ENCODE data around the gene NRCAM.

NRCAM gene

DNA sequence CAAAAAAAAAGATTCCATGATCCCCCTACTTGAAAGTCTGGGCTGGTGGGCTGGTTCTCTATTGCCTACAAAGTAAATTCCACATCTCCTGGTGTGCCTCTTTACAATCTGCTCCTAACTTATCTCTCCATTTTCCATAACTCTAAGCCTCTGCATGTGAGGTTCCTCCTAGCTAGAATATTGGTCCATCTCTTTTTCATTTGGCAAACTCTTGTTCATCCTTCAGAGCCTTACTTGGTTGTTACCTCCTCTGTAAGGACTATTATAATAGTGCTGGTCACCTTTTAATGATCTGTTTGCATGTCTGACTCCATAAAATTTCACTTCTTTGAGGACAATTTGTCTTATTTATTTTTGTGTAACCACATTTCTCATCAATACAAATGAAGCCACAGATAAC is 1.6 kb upstream of the NRCAM start:
- no peak for DNase-seq

- DNase-seq: no peak
Measured at GRCh38 chr7:108456845-108457540, 757 bp upstream of the NRCAM start.

GRCh38 chr7:108455551-108455997 is 662 bp downstream of the NRCAM start:
- DNase-seq: no peak

DNA sequence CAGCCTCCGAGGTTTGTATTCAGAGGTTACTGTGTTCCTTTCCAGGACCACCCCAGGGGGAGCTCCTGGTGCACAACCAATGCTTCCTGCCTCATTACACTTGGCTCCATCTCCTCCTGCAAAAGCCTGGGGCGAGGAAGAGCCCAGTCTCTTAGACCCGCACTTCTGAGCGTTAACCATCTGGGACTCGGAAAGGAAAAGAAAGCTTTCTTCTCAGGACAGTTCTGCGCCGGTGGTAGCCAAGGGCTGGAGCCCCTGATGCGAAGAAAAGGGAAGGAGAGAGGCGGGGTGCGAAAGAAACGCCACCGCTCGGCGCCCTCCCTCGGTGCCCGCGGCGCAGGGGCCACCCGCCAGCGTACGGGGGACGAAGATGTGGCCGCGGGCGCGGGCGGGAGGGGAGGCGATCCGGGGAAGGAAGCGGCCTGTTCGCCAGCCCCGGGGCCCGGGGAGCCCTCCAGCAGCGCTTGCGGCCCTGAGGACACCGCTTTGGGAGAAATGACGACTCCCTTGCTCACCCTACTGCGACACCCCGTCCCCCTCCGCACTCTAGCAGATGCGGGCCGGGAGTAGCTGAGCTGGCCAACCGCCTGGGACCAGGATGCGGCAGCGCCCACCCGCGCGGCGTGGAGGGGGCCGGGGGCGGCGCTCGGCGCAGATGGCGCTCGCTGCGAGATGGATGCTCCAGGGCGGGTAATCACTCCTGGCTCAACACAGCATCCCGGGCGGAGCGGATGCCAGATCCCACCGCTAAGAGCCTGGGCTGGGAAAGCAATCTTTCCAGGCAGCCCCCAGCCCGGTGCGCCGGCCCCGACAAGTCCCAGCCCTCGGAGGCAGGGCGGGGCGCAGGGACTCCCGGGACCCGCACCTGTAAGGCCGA is 1.3 kb downstream of the NRCAM start:
- DNase-seq: no peak

DNA sequence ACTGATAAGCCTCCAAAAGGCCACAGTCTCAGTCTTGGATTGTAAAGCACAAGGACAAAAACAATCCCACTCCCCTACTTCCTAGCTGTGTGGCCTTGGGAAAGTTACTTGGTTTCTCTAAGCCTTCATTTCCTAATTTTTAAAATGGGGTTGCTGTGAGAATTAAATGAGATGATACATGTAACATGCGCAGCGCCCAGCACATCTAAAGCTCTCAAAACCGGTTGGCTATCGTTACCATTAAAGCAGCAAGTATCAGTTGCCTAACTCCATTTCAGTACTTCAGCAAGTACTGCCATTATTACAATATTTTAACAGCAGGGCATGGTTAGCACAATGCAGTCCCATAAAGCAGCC is 1.9 kb downstream of the NRCAM start:
- DNase-seq: no peak

DNA sequence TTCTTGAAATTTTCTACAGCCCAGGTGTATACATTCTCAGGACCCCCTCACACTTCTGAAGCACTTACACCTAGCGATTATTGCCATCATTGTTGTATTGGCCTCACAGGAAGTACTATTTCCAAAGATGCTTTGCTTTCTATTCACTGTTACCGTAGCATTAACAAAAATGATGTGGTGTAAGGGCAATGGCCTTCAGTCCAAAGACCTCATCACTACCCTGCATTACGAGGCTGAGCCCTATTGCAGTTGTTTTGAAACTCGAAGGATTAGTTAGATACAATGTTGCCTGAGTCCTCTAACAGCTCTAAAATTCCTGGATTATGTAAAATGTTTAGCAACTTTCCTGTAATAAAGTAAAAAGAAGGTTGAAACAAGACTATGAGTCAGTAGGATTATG is 2.9 kb downstream of the NRCAM start:
- DNase-seq: no peak

GRCh38 chr7:108452707-108453106 is 3.5 kb downstream of the NRCAM start:
- no peak for DNase-seq

DNA sequence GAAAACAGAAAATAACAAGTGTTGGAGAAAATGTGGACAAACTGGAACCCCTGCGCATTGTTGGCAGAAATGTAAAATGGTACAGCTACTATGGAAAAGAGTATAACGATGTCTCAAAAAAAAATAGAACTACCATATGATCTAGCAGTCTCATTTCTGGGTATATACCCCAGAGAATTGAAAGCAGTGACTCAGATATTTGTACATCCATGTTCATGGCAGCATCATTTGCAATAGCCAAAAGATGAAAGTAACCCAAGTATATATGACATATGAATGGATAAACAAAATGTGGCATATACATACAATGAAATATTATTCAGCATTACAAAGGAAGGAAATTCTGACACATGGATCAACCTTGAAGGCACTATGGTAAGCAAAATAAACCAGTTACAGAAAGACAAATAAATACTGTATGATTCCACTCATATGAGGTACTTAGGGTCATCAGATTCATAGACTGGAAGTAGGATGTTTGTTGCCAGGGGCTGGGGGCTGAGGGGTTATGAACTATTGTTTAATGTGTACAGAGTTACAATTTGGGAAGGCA is 4.9 kb downstream of the NRCAM start:
- no peak for DNase-seq

DNA sequence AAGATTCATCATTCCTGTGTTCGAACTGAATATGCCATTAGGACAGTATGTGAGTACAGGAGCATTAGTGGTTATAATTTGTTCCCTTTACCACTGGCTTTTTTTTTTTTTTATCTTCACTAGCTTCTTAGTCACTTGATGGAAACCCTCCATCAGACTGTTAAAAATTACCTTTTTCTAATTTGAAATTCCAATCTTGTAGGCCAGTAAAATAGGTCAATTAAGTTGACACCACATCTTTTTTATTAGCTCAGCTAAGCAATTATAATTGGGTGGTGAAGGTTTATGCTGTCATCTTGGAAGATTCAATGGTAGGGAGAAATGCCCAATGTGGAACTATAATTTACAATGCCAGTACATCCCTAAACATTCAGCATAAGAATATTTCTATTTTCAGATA is 6.1 kb downstream of the NRCAM start:
- DNase-seq: no peak

DNA sequence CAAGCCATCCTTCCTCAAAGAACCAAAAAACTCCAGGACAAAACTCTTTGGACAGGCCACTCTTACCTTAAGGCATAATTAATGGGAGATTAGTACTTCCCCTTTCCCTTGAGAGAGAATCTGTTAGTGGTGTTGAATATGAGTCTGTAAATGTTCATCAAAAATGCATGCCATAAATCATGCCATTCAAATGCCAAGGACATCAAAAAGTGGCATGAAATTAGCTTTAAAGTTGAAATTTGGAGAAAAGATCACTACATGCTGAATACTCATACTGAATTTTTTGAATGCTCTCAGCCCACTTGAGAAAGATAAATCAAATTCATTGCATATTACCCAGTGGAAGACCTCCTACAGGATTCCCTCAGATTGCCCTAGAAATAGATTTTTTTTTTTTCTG is 6.7 kb downstream of the NRCAM start:
- no peak for DNase-seq

GRCh38 chr7:108448584-108449505 is 7.4 kb downstream of the NRCAM start:
- no peak for DNase-seq

DNA sequence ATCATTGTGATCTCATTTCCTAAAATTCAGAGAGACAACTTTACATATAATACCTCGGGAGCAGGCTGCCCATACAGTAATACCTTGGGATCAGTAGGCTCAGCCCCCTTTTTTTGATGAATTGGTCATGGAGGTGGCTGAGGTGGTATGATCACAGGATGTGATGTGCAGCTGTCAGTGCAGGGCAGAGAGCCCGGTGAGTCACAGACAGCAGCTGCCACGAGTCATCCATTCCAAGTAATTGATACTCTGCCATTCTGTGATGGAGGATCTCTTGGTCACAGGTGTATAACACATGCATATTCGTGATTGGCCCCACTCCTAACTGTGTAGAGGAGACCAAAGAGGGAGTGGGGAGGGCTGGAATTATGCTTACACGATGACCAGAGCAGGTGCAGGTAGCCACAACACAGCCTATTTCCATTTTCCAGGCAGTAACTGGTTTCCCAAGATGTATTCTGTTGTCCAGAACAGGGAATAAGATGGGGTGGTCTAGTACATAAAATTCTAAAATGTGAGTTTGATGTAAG is 14.1 kb downstream of the NRCAM start:
- no peak for DNase-seq

- no peak for DNase-seq
Measured at GRCh38 chr7:108441392-108441955, 14.8 kb downstream of the NRCAM start.

GRCh38 chr7:108440613-108441012 is 15.6 kb downstream of the NRCAM start:
- no peak for DNase-seq

DNA sequence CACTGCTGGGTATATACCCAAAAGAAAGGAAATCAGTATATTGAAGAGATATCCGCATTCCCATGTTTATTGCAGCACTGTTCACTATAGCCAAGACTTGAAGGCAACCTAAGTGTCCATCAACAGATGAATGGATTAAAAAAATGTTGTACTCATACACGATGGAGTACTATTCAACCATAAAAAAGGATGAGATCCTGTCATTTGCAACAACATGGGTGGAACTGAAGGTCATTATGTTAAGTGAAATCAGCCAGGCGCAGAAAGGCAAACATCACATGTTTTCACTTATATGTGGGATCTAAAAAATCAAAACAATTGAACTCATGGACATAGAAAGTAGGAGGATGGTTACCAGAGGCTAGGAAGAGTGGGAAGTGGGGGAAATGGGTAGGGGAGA is 19.3 kb downstream of the NRCAM start:
- no peak for DNase-seq

GRCh38 chr7:108434010-108434409 is 22.2 kb downstream of the NRCAM start:
- no peak for DNase-seq

DNA sequence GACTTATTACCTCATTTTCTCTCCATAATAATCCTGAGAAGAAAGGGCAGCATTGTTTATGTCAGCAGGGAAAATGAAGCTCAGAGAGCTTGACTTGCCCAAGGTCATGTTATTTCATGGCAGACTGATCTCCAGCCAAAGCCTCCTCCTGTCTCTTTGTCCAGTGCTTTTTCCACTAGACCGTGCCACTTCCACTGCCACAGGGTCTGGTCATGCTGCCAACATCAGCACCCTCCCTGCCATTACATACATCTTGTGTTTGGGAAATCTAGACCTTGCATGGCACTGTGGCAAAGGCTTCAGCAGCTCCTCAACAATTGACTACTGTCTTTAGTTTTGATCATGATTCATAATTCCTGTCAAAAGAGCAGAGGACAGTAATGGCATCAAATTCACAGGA is 25.1 kb downstream of the NRCAM start:
- DNase-seq: no peak

DNA sequence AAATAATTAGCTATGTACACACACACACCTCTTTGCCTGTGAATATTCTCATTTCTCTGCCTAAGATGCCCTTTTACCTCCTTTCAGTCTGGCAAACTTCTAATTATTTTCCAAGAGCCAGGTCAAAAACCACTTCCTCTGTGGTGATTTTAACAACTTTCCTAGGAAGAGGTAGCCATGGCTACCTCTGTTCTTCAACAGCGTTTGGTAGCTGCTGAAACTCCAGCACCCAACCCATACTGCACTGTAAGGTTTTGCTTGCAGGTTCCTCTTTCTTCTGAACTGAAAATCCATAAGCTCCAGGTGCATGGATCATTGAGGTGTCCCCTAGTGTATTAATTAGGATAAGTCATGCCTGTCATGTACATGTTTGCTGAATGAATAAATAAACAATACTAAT is 25.6 kb downstream of the NRCAM start:
- DNase-seq: no peak

DNA sequence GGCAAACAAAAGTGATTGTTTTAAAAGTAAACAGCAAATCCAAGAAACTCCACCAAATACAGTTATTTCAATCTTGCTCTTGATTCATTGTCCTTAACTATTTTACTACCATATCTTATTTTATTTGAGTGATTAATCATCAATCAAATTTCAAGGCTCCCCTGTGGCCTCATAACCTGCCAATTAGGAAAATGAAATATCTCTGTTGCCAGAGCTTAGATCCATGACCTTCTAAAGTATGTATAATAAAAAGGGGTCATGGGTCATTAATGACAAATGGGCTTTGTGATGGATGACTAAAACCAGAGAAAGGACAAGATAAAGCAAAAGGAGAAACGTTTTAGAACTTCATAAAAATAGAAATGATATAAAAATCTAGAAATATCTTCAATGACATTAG is 28.5 kb downstream of the NRCAM start:
- DNase-seq: no peak

GRCh38 chr7:108425714-108426275 is 30.4 kb downstream of the NRCAM start:
- no peak for DNase-seq

DNA sequence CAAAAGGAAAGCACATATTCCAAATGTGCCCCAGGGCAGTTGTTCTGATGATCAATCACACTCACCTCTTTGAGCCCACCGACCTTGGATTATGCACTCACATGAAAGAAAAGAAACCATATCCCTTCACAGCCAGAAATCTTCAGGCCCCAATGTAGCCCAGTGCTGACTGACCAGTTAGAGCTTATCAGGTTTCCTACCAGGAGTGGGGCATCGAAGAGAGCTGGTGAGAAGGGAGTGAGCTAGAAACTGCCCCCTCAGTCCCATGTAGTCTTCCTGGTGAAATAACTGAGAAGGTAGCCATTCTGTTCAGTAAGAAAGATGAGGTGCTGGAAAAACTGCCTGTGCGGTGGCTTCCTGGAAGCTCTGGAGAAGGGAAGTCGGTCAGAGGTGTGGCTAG is 32.2 kb downstream of the NRCAM start:
- no peak for DNase-seq

Measured in stimulated activated naive CD4-positive, alpha-beta T cell treated with Interleukin-2 at 50 U/mL for 16 hours (primary cell).